CD4-positive, alpha-beta T cell treated with Interferon gamma for 1 hour (primary cell): ENCODE data around the gene NECTIN2.

Experiments
- DNase-seq: peaks from one replicate; pipeline ENCODE4 v3.0.0-alpha.2; 2020

NECTIN2 gene

GRCh38 chr19:44845612-44846454 lies at the start of gene NECTIN2:
TSS of gene NECTIN2 (plus strand) at chr19:44846297. CDS start at chr19:44846526, 229 bp downstream.
- peak; percentile 84 for DNase-seq

- no peak for DNase-seq
Measured at GRCh38 chr19:44796701-44797115, 49.4 kb upstream of the NECTIN2 start.

- no peak for DNase-seq
Measured at GRCh38 chr19:44799627-44800346, 46.3 kb upstream of the NECTIN2 start.

GRCh38 chr19:44800461-44800860 lies 45.6 kb upstream of the NECTIN2 start:
- peak; percentile 73 for DNase-seq

GRCh38 chr19:44803442-44804428 lies 42.4 kb upstream of the NECTIN2 start:
- DNase-seq: no peak

- DNase-seq: no peak
Measured at GRCh38 chr19:44806291-44806690, 39.8 kb upstream of the NECTIN2 start.

- no peak for DNase-seq
Measured at GRCh38 chr19:44807162-44807561, 38.9 kb upstream of the NECTIN2 start.

- DNase-seq: no peak
Measured at GRCh38 chr19:44807652-44808462, 38.2 kb upstream of the NECTIN2 start.

- no peak for DNase-seq
Measured at GRCh38 chr19:44808463-44809371, 37.4 kb upstream of the NECTIN2 start, which contains the start of gene BCAM. TSS of gene BCAM (plus strand) at chr19:44809103. CDS start at chr19:44809125, 22 bp downstream.

GRCh38 chr19:44809577-44810233 lies 36.4 kb upstream of the NECTIN2 start:
- DNase-seq: no peak

- DNase-seq: no peak
Measured at GRCh38 chr19:44810234-44811121, 35.6 kb upstream of the NECTIN2 start.

- no peak for DNase-seq
Measured at GRCh38 chr19:44811122-44811419, 35.0 kb upstream of the NECTIN2 start.

GRCh38 chr19:44812142-44812718 lies 33.9 kb upstream of the NECTIN2 start:
- DNase-seq: no peak

- no peak for DNase-seq
Measured at GRCh38 chr19:44813070-44813840, 32.8 kb upstream of the NECTIN2 start.

- DNase-seq: no peak
Measured at GRCh38 chr19:44813841-44814470, 32.1 kb upstream of the NECTIN2 start.

- no peak for DNase-seq
Measured at GRCh38 chr19:44814517-44814916, 31.6 kb upstream of the NECTIN2 start.

GRCh38 chr19:44816301-44816700 lies 29.8 kb upstream of the NECTIN2 start:
- no peak for DNase-seq
